GM23248 (cell line): ENCODE measurements around the gene MRGPRX4. TPM values are rescaled to one million over a fixed set of nuclear protein-coding genes. Genes with fewer than 3 reads are reported as not detected.
"Not testable (repeated sequence)": the region's sequence is repeated elsewhere in the genome, so short reads cannot be mapped to it uniquely, and the experiment has no call there.

ENCODE experiments used
- DNase-seq: peaks from one replicate; pipeline ENCODE4 v3.0.0-alpha.2; 2015
- H2AFZ ChIP-seq: fragments of 200-600 bp; sonication (generic); 2 replicates; pipeline ENCODE4 v1.6.1; 2016; ENCODE audit warnings: antibody characterized with exemption
- H3F3A ChIP-seq: fragments of 200-600 bp; sonication (generic); 2 replicates; pipeline ENCODE4 v1.6.1; 2016; ENCODE audit warnings: mild to moderate bottlenecking, antibody characterized with exemption, mixed run types; ENCODE audit not compliant: insufficient read depth
- H3K27ac ChIP-seq: fragments of 200-600 bp; sonication (generic); 2 replicates; pipeline ENCODE4 v1.5.1; 2016; ENCODE audit warnings: mild to moderate bottlenecking
- H3K27me3 ChIP-seq: fragments of 200-600 bp; sonication (generic); replicated peaks from 2 replicates; pipeline ENCODE4 v1.6.1; 2016; ENCODE audit warnings: mild to moderate bottlenecking; ENCODE audit not compliant: insufficient read depth
- H3K36me3 ChIP-seq: fragments of 200-600 bp; sonication (generic); 2 replicates; pipeline ENCODE4 v1.6.1; 2016; ENCODE audit warnings: low read depth, mild to moderate bottlenecking
- H3K4me1 ChIP-seq: fragments of 200-600 bp; sonication (generic); 2 replicates; pipeline ENCODE4 v1.6.1; 2016; ENCODE audit warnings: mild to moderate bottlenecking; ENCODE audit not compliant: insufficient read depth
- H3K4me2 ChIP-seq: fragments of 200-600 bp; sonication (generic); one replicate; pipeline ENCODE4 v1.6.1; 2016; ENCODE audit warnings: mild to moderate bottlenecking; ENCODE audit not compliant: unreplicated experiment
- H3K4me3 ChIP-seq: fragments of 200-600 bp; sonication (generic); 2 replicates; pipeline ENCODE4 v1.5.1; 2016; ENCODE audit warnings: mild to moderate bottlenecking
- H3K79me2 ChIP-seq: fragments of 200-600 bp; sonication (generic); 2 replicates; pipeline ENCODE4 v1.6.1; 2016; ENCODE audit warnings: mild to moderate bottlenecking; ENCODE audit not compliant: insufficient read depth
- H3K9ac ChIP-seq: fragments of 200-600 bp; sonication (generic); 2 replicates; pipeline ENCODE4 v1.6.1; 2016; ENCODE audit warnings: mild to moderate bottlenecking
- H3K9me2 ChIP-seq: fragments of 200-600 bp; sonication (generic); 2 replicates; pipeline ENCODE4 v1.6.1; 2016; ENCODE audit warnings: mixed run types, mild to moderate bottlenecking, moderate library complexity; ENCODE audit not compliant: insufficient read depth
- H3K9me3 ChIP-seq: fragments of 200-600 bp; sonication (generic); one replicate; pipeline ENCODE4 v1.6.1; 2017; ENCODE audit warnings: low read depth
- H4K20me1 ChIP-seq: fragments of 200-600 bp; sonication (generic); 2 replicates; pipeline ENCODE4 v1.6.0; 2016; ENCODE audit not compliant: insufficient read depth
- EZH2 ChIP-seq: fragments of 200-600 bp; sonication (generic); IDR thresholded peaks from 2 replicates; pipeline ENCODE4 v1.6.1; 2018; ENCODE audit warnings: antibody characterized with exemption, mild to moderate bottlenecking; ENCODE audit not compliant: insufficient read depth, poor library complexity, severe bottlenecking
- EZH2phosphoT487 ChIP-seq: fragments of 200-600 bp; sonication (generic); IDR thresholded peaks from 2 replicates; pipeline ENCODE4 v1.6.1; 2018; ENCODE audit warnings: antibody characterized with exemption, moderate library complexity, mild to moderate bottlenecking, low read depth; ENCODE audit not compliant: insufficient read depth
- WGBS, 2 experiments: methylation state at CpG; one replicate each; pipeline ENCODE4 v1.1.6; 2015 to 2017; ENCODE audit warnings: low lambda C conversion rate in 2 of 2, low coverage in 1 of 2; ENCODE audit errors: missing lambda C conversion rate in 2 of 2; 5-methylcytosine and 5-hydroxymethylcytosine counted together
- in situ Hi-C: fragments of 300-500 bp; cut with MboI; formaldehyde crosslinking; loops from 2 replicates; pipeline ENCODE4 v1.15.0; 2020
- polyA plus RNA-seq: library from polyadenylated mRNA; unstranded; fragments of >200 nt; fragmentation: Nextera tagmentation; extraction: Ambion mirVana; gene quantifications from 2 replicates; pipeline ENCODE4 v1.2.1, GENCODE V29; 2016
- total RNA-seq: library from RNA; depleted of rRNA; stranded (reverse); fragments of >200 nt; shearing (Covaris generic); gene quantifications from 2 replicates; pipeline ENCODE4 v1.2.3, GENCODE V29; 2014; rRNA removed

Gene MRGPRX4
- not detected in 2 replicates for total RNA-seq
- polyA plus RNA-seq, result not detected in 2 replicates

GRCh38 chr11:18172666-18173065 lies at the start of gene MRGPRX4:
Gene MRGPRX4 (plus strand): TSS chr11:18172837. CDS start chr11:18173257, 420 bp downstream.
- H3K4me3 ChIP-seq, result no peak within 1 kb of the TSS
- no peak within 1 kb of the TSS for H3K9ac ChIP-seq
- no peaks in the 10 kb centered on the region for H3K4me1 ChIP-seq
- no peak within 1 kb of the TSS for H3K27ac ChIP-seq
- no peak for DNase-seq
- H3F3A ChIP-seq, result no peaks in the 10 kb centered on the region
- H3K9me3 ChIP-seq, result no peaks in the 10 kb centered on the region
- peaks cover 5% of the 10 kb centered on the region for H3K27me3 ChIP-seq
- H3K9me2 ChIP-seq, result no peaks in the 10 kb centered on the region
- H3K4me2 ChIP-seq, result no peak within 1 kb of the TSS
- no peaks in the 10 kb centered on the region for H3K79me2 ChIP-seq
- H2AFZ ChIP-seq, result no peak within 1 kb of the TSS
- no peak for TF ChIP-seq EZH2
- no peak for TF ChIP-seq EZH2phosphoT487
- in situ Hi-C loops, result no loop called here
- no peaks in the 10 kb centered on the region for H3K36me3 ChIP-seq
- H4K20me1 ChIP-seq, result no peaks in the 10 kb centered on the region
- WGBS, 2 experiments, result 46 to 57% methylated on average over 3 of the region's 3 CpGs

- H3K9ac ChIP-seq, H3K4me2 ChIP-seq, H4K20me1 ChIP-seq, H3K4me3 ChIP-seq, H3K9me3 ChIP-seq, H3K27ac ChIP-seq, H3K4me1 ChIP-seq, H2AFZ ChIP-seq, H3F3A ChIP-seq, in situ Hi-C loops, H3K79me2 ChIP-seq, H3K36me3 ChIP-seq, H3K9me2 ChIP-seq, DNase-seq, H3K27me3 ChIP-seq: not testable (repeated sequence)
- 72 to 78% methylated on average over 4 of the region's 4 CpGs for WGBS, 2 experiments
These were observed 41.5 kb upstream of the MRGPRX4 start for GRCh38 chr11:18131115-18131514.

GRCh38 chr11:18132341-18132740 lies 40.3 kb upstream of the MRGPRX4 start, which contains the start of gene MRGPRX3:
Gene MRGPRX3 (plus strand): TSS chr11:18132571. CDS start chr11:18137203, 4,632 bp downstream.
- Histone ChIP-seq H3K9me2 (no peaks in the 10 kb centered on the region), H3K4me3 (no peak within 1 kb of the TSS), H2AFZ (no peak within 1 kb of the TSS), H3K9ac (no peak within 1 kb of the TSS), H4K20me1 (no peaks in the 10 kb centered on the region), H3K4me1 (no peaks in the 10 kb centered on the region), H3K9me3 (no peaks in the 10 kb centered on the region), H3F3A (no peaks in the 10 kb centered on the region), H3K36me3 (no peaks in the 10 kb centered on the region), H3K79me2 (no peaks in the 10 kb centered on the region), H3K4me2 (no peak within 1 kb of the TSS), H3K27ac (no peak within 1 kb of the TSS), H3K27me3 (peaks cover 6% of the 10 kb centered on the region; the same call in 1 of the 2 replicates)
- in situ Hi-C loops, result no loop called here
- 37 to 44% methylated on average over 3 of the region's 3 CpGs for WGBS, 2 experiments
- no peak for DNase-seq
- TF ChIP-seq EZH2 (no peak), EZH2phosphoT487 (no peak)

GRCh38 chr11:18135308-18135707 lies 37.3 kb upstream of the MRGPRX4 start:
- Histone ChIP-seq H3K9me3 (no peaks in the 10 kb centered on the region), H3K9me2 (no peaks in the 10 kb centered on the region), H3K4me3 (no peak overlapping the region), H4K20me1 (no peaks in the 10 kb centered on the region), H3K4me2 (no peak overlapping the region), H3F3A (no peaks in the 10 kb centered on the region), H3K27ac (no peak overlapping the region), H3K9ac (no peak overlapping the region), H3K4me1 (no peaks in the 10 kb centered on the region), H2AFZ (no peak overlapping the region), H3K79me2 (no peaks in the 10 kb centered on the region), H3K27me3 (peaks cover 11% of the 10 kb centered on the region; the same call in 1 of the 2 replicates), H3K36me3 (no peaks in the 10 kb centered on the region)
- TF ChIP-seq EZH2, result no peak
- no peak for TF ChIP-seq EZH2phosphoT487
- DNase-seq, result no peak
- in situ Hi-C loops, result no loop called here
- 17 to 26% methylated on average over 2 of the region's 2 CpGs for WGBS, 2 experiments
